HCT116 (cell line): ENCODE measurements around the gene C1orf52.

Experiments used
- ATF3 ChIP-seq: IDR thresholded peaks from 2 replicates; pipeline ENCODE4 v1.6.1; 2012
- CTCF ChIP-seq, 3 experiments: fragments of 200-600 bp in 1 of 3; sonication (generic) in 1 of 3; IDR thresholded peaks in 2 of 3; conservative IDR thresholded peaks in 1 of 3; 2 replicates each; pipeline ENCODE4 v1.5.1; 2012 to 2017; ENCODE audit warnings: low read depth in 2 of 3, low read length in 2 of 3, antibody characterized with exemption in 1 of 3, borderline replicate concordance in 1 of 3, control low read depth in 1 of 3, mild to moderate bottlenecking in 1 of 3, mixed read lengths in 1 of 3, mixed run types in 1 of 3, moderate library complexity in 1 of 3; ENCODE audit not compliant: insufficient read depth in 1 of 3
- EGR1 ChIP-seq: IDR thresholded peaks from 2 replicates; pipeline ENCODE4 v1.6.1; 2012; ENCODE audit warnings: low read depth
- EZH2 ChIP-seq: fragments of 200-600 bp; sonication (generic); IDR thresholded peaks from 2 replicates; pipeline ENCODE4 v1.6.1; 2017; ENCODE audit warnings: antibody characterized with exemption, mixed run types
- EZH2phosphoT487 ChIP-seq: fragments of 200-600 bp; IDR thresholded peaks from 2 replicates; pipeline ENCODE4 v1.6.1; 2018; ENCODE audit warnings: antibody characterized with exemption, borderline replicate concordance
- MAX ChIP-seq: IDR thresholded peaks from 2 replicates; pipeline ENCODE4 v1.6.1; 2012
- POLR2A ChIP-seq: IDR thresholded peaks from 2 replicates; pipeline ENCODE4 v1.7.0; 2011; ENCODE audit warnings: borderline replicate concordance; ENCODE audit not compliant: insufficient read depth, insufficient read length; ENCODE audit errors: extremely low read depth
- POLR2AphosphoS5 ChIP-seq: IDR thresholded peaks from 2 replicates; pipeline ENCODE4 v1.6.1; 2011; ENCODE audit warnings: mild to moderate bottlenecking, low read depth, low read length, moderate library complexity
- RAD21 ChIP-seq: IDR thresholded peaks from 2 replicates; pipeline ENCODE4 v1.6.1; 2012; ENCODE audit warnings: low read depth, mild to moderate bottlenecking
- SP1 ChIP-seq: IDR thresholded peaks from 2 replicates; pipeline ENCODE4 v1.6.1; 2012; ENCODE audit warnings: low read depth
- SRF ChIP-seq: IDR thresholded peaks from 2 replicates; pipeline ENCODE4 v1.6.1; 2012; ENCODE audit warnings: low read depth

- TF ChIP-seq POLR2AphosphoS5 (no peak), CTCF (IDR thresholded peaks at IDR 0.05 in 2 of 3, conservative IDR thresholded peaks at IDR 0.05 in 1 of 3; ENCODE audit: borderline replicate concordance in 1 of 3, insufficient read depth in 1 of 3, low read depth in 2 of 3, low read length in 2 of 3) (no peak), EZH2phosphoT487 (no peak), SRF (no peak), EZH2 (no peak), POLR2A (no peak), MAX (no peak), EGR1 (no peak), SP1 (no peak), ATF3 (no peak), RAD21 (no peak)
These were observed 21.2 kb upstream of the C1orf52 start for GRCh38 chr1:85280636-85281035.
